OCI-LY7 (cell line): ENCODE data around the gene DOCK9.

Experiments
- CTCF ChIP-seq: fragments of 200-600 bp; sonication (generic); conservative IDR thresholded peaks from 2 replicates; pipeline ENCODE4 v1.5.1; 2014; ENCODE audit warnings: mild to moderate bottlenecking, antibody characterized with exemption, low read length, moderate library complexity, mixed read lengths
- EZH2phosphoT487 ChIP-seq: fragments of 200-600 bp; sonication (generic); IDR thresholded peaks from 2 replicates; pipeline ENCODE4 v1.6.1; 2018; ENCODE audit warnings: low read depth, borderline replicate concordance, mild to moderate bottlenecking, mixed run types, antibody characterized with exemption, low read length, moderate library complexity, mixed read lengths

GRCh38 chr13:98905199-98905598 lies 72.7 kb downstream of the DOCK9 start:
- no peak for TF ChIP-seq CTCF
- TF ChIP-seq EZH2phosphoT487, result no peak
